GM12891 (cell line): ENCODE data around the gene LAMA5.

ENCODE experiments used
- DNase-seq: peaks from one replicate; pipeline ENCODE4 v3.0.0; 2011; ENCODE audit warnings: low spot score; ENCODE audit not compliant: insufficient read length
- FAIRE-seq: peaks from 2 replicates; lab custom pipeline; 2011; peaks lifted over from hg19 to GRCh38; lab: Jason Lieb, UNC
- PAX5 ChIP-seq: IDR thresholded peaks from 2 replicates; pipeline ENCODE4 v1.6.1; 2011; ENCODE audit warnings: low read length, moderate library complexity, mild to moderate bottlenecking; ENCODE audit not compliant: insufficient read depth, severe bottlenecking
- POLR2A ChIP-seq: IDR thresholded peaks from 2 replicates; pipeline ENCODE4 v1.6.1; 2011; ENCODE audit warnings: low read depth, low read length, control low read depth
- POLR2AphosphoS5 ChIP-seq: IDR thresholded peaks from 2 replicates; pipeline ENCODE4 v1.6.1; 2011; ENCODE audit warnings: low read depth, low read length, control low read depth
- POU2F2 ChIP-seq: IDR thresholded peaks from 2 replicates; pipeline ENCODE4 v1.6.1; 2011; ENCODE audit warnings: low read depth, mild to moderate bottlenecking, control low read depth, low read length, moderate library complexity
- SPI1 ChIP-seq: IDR thresholded peaks from 2 replicates; pipeline ENCODE4 v1.6.1; 2011; ENCODE audit warnings: low read depth, low read length, control low read depth
- TAF1 ChIP-seq: IDR thresholded peaks from 2 replicates; pipeline ENCODE4 v1.6.1; 2011; ENCODE audit warnings: low read depth, low read length, control low read depth

Gene LAMA5

DNA sequence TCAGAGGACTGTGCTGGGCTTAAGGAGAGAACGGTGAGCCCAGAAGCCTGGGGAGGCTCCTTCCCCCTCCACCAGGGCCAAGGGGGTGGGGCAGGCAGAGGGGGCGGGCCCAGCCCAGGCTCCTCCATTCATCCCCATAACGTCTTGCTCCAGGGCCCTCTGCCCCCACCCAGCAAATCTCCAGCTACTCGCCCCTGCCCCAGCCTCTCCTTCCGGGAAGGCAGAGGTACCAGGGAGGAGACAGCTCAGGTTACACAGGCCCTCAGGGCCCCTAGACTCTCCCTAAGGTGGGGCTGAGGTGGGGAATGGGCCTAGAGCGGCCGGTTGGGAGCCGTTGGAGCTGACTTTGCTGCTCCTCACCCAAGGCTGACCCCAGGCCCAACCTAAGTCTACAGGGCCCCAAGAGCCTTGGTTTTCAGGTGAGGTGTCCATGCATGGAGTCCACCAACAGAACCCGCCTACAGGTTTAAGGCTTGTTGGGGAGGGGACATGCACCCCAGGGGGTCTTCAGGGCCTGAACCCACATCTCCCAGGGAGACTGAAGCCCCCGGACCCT is 1.2 kb downstream of the LAMA5 start:
- DNase-seq (no peak), FAIRE-seq (no peak)
- TF ChIP-seq SPI1 (no peak), POLR2AphosphoS5 (no peak), POLR2A (no peak), POU2F2 (no peak), TAF1 (no peak), PAX5 (no peak)

DNA sequence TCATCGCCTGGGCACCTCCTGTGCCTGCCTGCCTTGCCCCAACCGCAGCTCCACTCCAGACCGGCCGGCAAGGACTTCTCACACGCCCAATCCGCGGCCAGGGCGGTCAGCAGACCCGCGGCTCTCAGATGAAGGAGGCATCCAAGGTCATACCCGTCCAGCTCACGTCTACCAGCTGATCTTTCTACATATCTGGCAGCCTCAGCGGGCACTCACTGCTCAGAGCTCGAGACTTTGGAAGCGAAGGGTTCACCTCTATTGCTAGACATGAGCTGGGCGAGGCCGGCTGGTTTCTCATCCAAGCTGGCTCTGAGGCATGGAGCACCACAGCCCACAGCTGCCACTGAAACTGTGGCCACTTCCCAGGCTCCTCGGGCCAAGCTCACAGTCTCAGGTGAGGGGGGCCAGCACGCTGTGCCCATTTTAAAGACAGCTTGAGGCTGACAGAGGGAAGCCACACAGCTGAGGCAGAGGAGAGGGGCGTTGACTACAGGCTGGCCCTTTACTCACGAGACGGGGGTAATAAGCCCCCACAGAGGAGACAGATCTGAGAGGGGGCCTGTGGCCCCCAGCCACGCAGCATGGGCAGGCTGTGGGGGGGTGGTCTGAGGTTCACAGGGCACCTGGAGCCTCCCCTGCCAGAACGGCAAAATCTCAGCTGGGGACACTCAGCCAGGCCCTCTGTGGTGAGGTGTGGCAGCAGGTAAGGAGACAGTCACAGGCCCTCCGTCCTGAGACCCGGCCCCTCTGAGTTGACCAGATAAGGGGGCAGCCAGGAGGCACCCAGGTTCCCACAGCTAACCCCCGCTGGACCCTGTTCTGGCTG is 2.0 kb downstream of the LAMA5 start:
- DNase-seq (no peak), FAIRE-seq (no peak)
- no peak for TF ChIP-seq POU2F2
- no peak for TF ChIP-seq TAF1
- TF ChIP-seq PAX5, result no peak
- no peak for TF ChIP-seq POLR2AphosphoS5
- no peak for TF ChIP-seq SPI1
- TF ChIP-seq POLR2A, result no peak

- DNase-seq (no peak), FAIRE-seq (no peak)
- no peak for TF ChIP-seq PAX5
- TF ChIP-seq TAF1, result no peak
- no peak for TF ChIP-seq SPI1
- TF ChIP-seq POU2F2, result no peak
- no peak for TF ChIP-seq POLR2AphosphoS5
- TF ChIP-seq POLR2A, result no peak
Measured at GRCh38 chr20:62363920-62364851, 2.9 kb downstream of the LAMA5 start.

DNA sequence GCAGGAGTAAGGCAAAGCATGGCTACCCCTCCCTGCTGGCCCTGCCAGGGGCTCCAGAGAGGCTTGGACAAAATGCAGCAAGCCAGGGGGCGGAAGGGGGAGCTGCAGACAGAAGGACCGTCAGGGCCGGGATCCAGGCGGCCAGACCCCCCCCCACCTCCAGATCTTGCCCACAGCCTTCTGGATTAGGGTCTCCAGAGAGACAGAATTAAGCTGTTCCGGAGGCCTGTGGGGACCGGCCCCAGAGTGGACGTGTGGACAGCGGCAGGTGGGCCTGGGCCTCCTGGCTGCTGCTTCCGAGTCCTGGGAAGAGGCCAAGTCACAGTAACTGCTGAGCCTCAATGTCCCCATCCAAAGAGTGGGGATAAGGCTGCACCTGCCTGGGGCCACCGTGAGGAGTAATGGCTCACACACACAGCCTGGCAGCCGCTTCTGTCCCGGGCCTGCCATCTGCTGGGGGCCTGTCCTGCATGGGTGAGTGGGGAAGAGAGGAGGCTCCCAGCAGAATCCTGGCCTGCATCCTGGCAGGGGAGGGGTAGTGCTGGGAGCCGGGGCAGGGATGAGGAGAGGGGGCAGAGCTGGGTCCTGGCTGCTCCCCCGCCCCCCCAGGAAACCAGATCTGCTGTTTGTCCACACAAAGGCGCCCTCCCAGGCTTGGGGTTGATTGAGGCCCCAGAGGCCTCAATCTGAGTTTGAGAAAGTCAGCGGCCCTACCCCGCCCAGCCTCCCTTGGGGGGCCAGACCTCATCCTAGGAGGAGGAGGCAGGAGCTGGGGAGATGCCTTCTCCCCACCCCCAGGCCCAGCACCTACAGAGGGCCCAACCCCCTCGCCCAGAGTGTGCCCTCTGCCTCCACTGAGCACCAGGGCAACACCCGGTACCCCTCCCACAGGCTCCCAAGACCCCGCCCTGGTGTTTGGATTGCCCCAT is 3.9 kb downstream of the LAMA5 start:
- DNase-seq, result no peak
- FAIRE-seq, result no peak
- TF ChIP-seq TAF1, result no peak
- no peak for TF ChIP-seq PAX5
- no peak for TF ChIP-seq POU2F2
- no peak for TF ChIP-seq SPI1
- no peak for TF ChIP-seq POLR2A
- no peak for TF ChIP-seq POLR2AphosphoS5

- DNase-seq (no peak), FAIRE-seq (no peak)
- TF ChIP-seq POU2F2 (no peak), SPI1 (no peak), POLR2A (no peak), POLR2AphosphoS5 (no peak), PAX5 (no peak), TAF1 (no peak)
Measured at GRCh38 chr20:62362590-62362940, 4.5 kb downstream of the LAMA5 start.

DNA sequence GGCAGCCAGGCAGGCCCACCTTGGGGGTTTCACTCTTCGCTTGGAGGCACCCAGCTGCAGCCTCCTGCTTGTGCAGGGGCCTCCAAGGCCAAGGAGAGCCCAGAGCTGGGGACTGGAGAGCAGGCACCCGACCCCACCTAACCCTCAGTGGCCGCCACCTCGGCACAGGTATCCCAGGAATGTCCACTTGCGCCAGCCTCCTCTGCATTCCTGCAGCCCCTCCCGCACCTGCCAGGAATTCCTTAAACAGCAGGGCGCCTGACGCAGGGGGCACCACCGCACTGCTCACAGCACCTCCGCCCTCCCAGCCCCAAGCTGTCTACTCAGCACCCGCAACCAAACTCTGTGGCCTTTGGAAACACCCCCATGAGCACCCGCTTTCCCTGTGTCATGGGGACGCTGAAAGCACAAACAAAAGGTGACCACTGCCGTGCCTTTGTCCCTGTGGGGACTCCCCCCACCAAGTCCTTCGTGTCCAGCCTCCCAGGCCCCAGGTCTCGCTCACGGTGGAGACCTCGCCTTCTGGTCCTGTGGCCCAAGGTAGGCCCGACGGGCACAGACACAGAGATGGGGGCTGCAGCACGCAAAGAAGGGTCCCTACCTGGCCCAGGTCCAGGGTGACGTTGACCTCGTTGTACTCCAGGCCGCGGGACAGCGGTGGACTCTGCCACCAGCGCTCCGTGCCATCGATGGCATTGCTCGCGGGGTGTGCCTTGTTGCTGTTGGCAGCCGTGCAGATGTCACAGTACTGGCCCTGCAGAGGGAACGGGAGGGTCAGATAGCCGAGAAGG is 5.1 kb downstream of the LAMA5 start:
- FAIRE-seq (no peak), DNase-seq (no peak)
- TF ChIP-seq TAF1, result no peak
- no peak for TF ChIP-seq SPI1
- TF ChIP-seq POU2F2, result no peak
- TF ChIP-seq POLR2A, result no peak
- no peak for TF ChIP-seq PAX5
- no peak for TF ChIP-seq POLR2AphosphoS5

DNA sequence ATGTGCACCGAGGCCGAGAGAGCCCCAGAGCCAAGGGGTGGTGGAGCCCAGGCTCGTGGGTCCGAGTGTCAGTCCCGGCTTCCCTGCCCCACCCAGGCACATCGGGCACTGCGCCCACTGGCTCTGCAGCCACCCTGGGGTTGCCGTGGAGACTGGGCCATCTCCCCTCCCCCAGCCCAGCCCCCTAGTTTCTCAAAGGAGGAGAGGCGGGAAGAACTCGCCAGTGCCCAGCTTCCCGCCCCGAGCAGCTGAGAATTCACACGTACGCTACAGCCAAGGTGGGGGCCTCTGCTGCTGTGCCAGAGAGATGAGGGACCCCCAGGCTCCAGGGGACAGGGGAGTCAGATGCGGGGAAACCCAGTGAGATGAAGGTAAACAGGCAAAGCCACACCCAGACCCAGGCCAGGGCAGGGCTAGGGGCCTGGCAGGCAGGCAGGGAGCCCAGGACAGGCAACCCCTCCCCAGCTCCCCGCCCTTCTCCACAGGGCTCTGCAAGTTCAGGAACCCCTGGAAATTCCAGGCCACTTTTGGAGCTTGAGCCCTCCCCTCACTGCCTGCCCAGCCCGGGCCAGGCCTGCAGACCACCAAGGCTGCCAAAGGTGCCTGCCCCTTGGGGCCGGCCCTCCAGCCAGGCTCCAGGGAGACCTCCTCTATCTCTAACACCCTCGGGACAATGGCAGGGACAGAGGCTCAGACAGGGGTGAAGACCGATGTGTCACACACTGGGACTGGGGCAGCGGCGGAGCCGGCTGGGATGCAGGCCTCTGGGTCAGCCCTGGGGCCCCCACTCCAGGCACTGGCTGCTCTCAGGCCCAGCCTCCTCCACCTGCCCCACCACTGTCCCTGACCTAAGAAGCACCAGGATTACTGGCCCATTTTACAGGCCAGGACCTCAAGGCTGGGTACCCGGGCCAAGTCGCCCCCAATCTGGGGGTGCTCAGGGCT is 6.0 kb downstream of the LAMA5 start:
- FAIRE-seq (no peak), DNase-seq (no peak)
- TF ChIP-seq POLR2A, result no peak
- TF ChIP-seq TAF1, result no peak
- no peak for TF ChIP-seq POU2F2
- TF ChIP-seq SPI1, result no peak
- TF ChIP-seq PAX5, result no peak
- TF ChIP-seq POLR2AphosphoS5, result no peak
